NCI-H187 (cell line): ENCODE measurements around the gene RABGGTB.
"Not testable (repeated sequence)": the region's sequence is repeated elsewhere in the genome, so short reads cannot be mapped to it uniquely, and the experiment has no call there.

Source experiments
- DNase-seq, 2 experiments: peaks; one replicate each; lab custom pipeline; 2025; lab: John Stamatoyannopoulos, UW

RABGGTB gene

GRCh38 chr1:75785983-75786853 is at the start of gene RABGGTB:
RABGGTB (plus strand) TSS chr1:75786256; CDS start chr1:75786272, 16 bp downstream.
- DNase-seq: peak; percentile 92 to 96

DNA sequence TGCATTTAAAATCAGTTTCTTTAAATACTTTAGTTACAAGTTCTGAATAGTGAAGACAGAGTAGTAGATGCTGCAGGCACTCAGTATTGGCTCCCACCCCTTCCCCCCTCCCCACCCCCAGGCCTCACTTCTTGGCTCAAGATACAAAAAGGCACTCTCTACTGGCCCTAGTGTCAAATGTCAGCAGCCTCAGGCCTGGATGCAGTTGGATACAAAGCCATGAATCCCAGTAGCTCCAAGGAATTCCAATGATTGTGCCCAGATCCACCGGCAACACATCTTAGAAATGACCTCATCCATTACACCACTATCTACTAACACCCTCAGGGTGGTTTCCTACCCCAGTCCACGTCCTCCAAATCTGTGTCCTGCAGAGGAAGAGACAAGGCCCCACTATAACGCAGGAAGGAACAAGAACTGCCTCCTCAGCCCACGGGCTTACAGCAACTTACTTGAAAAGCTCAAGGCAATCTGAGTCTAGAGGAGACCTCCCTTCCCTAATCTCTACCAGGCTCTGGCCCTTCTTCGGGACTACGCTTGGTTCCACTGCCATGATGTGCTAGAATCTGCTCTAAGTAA is 43.9 kb upstream of the RABGGTB start:
- DNase-seq: no peak

DNA sequence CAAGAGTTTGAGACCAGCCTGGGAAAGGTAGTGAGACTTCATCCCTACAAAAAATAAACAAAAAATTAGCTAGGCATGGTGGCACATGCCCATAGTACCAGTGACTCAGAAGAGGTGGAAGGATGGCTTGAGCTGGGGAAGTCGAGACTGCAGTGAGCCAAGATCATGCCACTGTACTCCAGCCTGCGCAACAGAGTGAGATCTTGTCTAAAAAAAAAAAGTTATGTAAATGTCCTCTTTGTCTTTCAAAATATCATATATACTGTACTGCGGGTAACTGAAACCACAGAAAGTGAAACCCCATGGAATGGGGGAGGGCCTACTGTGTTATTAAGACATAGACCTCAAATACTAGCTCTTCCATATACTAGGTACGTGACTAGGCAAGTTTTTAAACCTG is 40.8 kb upstream of the RABGGTB start:
- no peak for DNase-seq

- not testable (repeated sequence) for DNase-seq
Measured at GRCh38 chr1:75757210-75757609, 28.8 kb upstream of the RABGGTB start.

DNA sequence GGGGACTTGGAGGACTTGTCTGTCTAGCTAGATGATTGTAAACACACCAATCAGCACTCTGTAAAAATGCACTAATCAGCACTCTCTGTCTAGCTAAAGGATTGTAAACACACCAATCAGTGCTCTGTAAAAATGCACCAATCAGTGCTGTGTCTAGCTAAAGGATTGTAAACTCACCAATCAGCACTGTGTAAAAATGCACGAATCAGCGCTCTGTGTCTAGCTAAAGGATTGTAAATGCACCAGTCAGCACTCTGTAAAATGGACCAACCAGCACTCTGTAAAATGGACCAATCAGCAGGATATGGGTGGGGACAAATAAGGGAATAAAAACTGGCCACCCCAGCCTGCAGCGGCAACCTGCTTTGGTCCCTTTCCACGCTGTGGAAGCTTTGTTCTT is 27.5 kb upstream of the RABGGTB start:
- DNase-seq: not testable (repeated sequence)

- DNase-seq: no peak
Measured at GRCh38 chr1:75764057-75764655, 21.9 kb upstream of the RABGGTB start.

DNA sequence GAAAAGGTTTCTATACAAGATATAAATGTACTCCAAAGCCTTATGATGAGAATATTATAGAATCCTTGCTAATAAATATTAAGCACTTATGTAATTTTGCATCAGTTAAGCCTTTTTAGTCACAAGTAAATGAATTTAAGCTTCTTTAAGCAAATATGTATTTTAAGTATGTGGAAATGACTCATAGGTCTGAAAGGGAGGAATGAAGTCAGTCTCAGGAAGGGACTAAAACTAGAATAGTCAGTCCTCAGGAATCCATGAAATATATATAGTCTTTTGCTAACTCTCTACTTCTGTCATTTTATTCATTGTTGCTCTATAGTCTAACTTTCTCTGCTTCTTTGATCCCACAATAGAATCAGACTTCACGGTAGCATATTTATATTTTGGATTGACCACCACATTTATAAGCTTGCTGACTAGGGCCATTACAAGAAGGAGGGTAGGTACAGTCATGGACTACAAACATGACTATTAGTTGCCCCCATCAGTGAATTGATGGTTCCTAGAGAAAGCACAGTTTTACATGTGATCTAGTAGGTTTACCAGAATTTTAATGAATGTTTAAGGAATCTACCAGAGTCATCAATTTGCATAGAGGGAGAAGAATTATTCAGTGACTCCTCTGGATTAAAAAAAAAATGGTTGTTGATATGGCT is 20.2 kb upstream of the RABGGTB start:
- no peak for DNase-seq

DNA sequence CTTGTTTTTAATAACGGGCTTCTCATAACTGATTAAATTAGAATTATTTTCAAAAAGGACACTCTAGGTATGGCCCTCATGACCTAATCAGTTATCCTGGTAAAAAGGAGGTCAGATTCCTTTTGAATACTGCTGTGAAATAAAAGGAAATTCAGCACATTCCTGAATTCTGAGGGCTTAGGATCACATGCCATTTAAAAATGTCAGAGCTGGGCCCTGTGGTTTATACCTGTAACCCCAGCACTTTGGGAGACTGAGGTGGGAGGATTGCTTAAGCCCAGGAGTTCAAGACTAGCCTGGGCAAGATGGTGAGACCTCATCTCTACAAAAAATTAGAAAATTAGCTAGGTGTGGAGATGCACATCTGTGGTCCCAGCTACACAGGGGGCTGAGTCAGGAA is 18.0 kb upstream of the RABGGTB start:
- no peak for DNase-seq

DNA sequence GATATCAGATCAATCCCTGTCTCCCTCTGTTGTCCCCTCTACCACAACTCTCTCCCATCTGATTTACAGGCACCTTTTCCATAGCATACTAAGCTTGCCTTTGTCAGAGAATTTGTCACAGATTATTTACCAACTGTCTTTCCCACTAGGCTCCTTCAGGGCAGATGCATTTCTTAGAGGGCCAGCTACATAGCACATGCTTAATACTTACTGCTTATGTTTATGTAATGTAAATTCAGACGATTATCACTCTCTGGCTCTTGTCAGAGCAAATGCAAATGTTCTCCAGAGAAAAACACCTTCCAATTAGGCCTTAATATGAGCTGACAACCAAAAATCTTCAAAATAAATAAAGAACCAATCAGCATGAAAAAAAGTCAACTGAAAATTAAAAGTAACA is 15.3 kb upstream of the RABGGTB start:
- DNase-seq: no peak

- no peak for DNase-seq
Measured at GRCh38 chr1:75771978-75772377, 14.1 kb upstream of the RABGGTB start.

GRCh38 chr1:75777812-75778211 is 8.2 kb upstream of the RABGGTB start:
- not testable (repeated sequence) for DNase-seq

DNA sequence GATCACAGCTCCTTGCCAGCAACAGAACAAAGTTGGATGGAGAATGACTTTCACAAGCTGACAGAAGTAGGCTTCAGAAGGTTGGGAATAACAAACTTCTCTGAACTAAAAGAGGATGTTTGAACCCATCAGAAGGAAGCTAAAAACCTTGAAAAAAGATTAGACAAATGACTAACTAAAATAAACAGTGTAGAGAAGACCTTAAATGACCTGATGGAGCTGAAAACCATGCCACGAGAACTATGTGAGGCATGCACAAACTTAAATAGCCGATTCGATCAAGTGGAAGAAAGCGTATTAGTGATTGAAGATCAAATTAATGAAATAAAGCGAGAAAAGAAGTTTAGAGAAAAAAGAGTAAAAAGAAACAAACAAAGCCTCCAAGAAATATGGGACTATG is 7.4 kb upstream of the RABGGTB start:
- DNase-seq: not testable (repeated sequence)

DNA sequence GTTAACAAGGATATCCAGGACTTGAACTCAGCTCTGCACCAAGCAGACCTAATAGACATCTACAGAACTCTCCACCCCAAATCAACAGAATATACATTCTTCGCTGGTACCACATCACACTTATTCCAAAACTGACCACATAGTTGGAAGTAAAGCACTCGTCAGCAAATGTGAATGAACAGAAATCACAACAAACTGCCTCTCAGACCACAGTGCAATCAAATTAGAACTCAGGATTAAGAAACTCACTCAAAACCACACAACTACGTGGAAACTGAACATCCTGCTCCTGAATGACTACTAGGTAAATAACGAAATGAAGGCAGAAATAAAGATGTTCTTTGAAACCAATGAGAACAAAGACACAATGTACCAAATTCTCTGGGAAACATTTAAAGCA is 5.9 kb upstream of the RABGGTB start:
- DNase-seq: not testable (repeated sequence)

DNA sequence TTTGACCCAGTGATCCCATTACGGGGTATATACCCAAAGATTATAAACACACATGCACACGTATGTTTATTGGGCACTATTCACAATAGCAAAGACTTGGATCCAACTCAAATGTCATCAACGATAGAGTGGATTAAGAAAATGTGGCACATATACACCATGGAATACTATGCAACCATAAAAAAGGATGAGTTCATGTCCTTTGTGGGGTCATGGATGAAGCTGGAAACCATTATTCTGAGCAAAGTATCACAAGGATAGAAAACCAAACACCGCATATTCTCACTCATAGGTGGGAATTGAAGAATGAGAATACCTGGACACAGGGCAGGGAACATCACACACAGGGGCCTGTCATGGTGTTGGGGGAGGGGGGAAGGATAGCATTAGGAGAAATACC is 2.1 kb upstream of the RABGGTB start:
- DNase-seq: not testable (repeated sequence)

DNA sequence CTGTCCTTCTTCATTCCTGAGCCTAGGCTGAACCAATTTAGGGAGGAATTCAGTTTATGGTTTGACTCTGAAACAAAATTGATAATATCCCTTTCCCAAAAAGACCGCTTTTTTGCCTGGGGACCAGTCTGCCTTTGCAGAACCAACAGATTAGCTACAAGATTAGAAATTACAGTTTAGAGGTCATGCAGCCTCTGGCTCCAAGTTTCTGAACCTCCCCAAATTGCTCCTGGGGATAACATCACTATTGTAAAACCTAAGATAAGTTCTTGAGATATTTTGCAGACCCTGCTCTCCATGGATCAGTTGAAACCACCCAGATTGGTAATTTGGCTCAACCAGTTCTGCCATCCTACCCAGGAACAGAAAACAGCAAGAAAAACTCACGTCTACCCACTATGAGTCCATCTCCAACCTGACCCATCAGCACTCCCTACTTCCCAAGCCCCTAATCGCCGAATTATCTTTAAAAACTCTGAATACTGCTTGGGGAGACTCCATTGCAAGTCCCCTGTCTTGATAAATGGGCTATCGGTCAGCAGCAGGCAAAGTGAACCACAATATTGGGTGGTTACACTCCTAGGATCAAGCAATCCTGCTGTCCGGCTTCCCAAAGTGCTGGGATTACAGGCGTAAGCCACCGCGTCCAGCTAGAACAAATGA is 605 bp upstream of the RABGGTB start:
- no peak for DNase-seq

GRCh38 chr1:75786901-75787493 is 941 bp downstream of the RABGGTB start:
- DNase-seq: no peak

- DNase-seq: no peak
Measured at GRCh38 chr1:75787524-75787923, 1.5 kb downstream of the RABGGTB start.

DNA sequence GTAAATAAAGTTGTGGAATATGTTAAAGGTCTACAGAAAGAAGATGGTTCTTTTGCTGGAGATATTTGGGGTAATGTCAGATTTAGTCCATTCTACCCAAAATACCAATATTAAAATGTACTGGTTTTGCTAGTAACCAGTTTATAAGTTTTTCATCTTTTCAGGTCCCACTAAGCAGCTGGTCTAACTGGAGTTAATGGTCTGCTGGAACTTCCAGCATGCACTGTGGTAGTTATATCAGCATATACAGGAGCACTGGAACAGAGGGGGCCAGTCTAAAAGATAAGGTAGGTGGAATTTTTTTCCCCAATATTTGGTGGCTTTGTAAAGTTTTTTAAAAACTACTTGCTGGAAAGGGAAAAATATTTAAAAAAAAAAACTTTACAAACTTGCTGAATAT is 3.9 kb downstream of the RABGGTB start:
- DNase-seq: no peak

- no peak for DNase-seq
Measured at GRCh38 chr1:75791022-75791421, 5.0 kb downstream of the RABGGTB start.

DNA sequence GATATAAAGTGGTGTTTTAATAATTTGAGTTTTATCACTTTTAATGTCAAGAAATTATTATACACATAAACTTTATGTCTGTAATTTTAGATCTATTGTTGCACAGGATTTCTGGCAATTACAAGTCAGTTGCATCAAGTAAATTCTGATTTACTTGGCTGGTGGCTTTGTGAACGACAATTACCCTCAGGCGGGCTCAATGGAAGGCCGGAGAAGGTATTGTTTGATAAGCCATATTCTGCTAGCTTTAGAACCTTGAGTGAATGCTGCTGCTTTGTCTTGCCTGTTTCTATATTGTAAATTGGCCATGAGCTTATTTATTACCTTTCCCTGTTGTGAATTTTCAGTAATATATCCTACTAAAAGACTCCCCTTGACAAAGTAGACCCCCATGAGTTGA is 6.0 kb downstream of the RABGGTB start:
- no peak for DNase-seq

GRCh38 chr1:75794382-75794781 is 8.3 kb downstream of the RABGGTB start:
- DNase-seq: no peak
